Epithelial cell of proximal tubule (primary cell): ENCODE results near the gene KRT17. TPM values are rescaled to one million over a fixed set of nuclear protein-coding genes. Genes with fewer than 3 reads are reported as not detected.
"Not testable (repeated sequence)": the region's sequence is repeated elsewhere in the genome, so short reads cannot be mapped to it uniquely, and the experiment has no call there.

ENCODE experiments used
- DNase-seq: peaks from one replicate; pipeline ENCODE4 v3.0.0-alpha.2; 2011; ENCODE audit warnings: low read depth
- H3K4me3 ChIP-seq: 2 replicates; pipeline ENCODE4 v1.5.1; 2011; ENCODE audit warnings: low read depth, mild to moderate bottlenecking, low read length
- total RNA-seq: library from RNA; depleted of rRNA; stranded (reverse); fragments of >200 nt; gene quantifications from 2 replicates; pipeline ENCODE4 v1.2.3, GENCODE V29; 2015
- TF ChIP-seq, protein P1 (sequence below): conservative IDR thresholded peaks from 2 replicates; pipeline ENCODE4 v1.5.1; 2012; ENCODE audit warnings: low read depth, mild to moderate bottlenecking, low read length

KRT17 gene
- total RNA-seq, 1 donor from 2014 or later = 20.8 TPM

DNA sequence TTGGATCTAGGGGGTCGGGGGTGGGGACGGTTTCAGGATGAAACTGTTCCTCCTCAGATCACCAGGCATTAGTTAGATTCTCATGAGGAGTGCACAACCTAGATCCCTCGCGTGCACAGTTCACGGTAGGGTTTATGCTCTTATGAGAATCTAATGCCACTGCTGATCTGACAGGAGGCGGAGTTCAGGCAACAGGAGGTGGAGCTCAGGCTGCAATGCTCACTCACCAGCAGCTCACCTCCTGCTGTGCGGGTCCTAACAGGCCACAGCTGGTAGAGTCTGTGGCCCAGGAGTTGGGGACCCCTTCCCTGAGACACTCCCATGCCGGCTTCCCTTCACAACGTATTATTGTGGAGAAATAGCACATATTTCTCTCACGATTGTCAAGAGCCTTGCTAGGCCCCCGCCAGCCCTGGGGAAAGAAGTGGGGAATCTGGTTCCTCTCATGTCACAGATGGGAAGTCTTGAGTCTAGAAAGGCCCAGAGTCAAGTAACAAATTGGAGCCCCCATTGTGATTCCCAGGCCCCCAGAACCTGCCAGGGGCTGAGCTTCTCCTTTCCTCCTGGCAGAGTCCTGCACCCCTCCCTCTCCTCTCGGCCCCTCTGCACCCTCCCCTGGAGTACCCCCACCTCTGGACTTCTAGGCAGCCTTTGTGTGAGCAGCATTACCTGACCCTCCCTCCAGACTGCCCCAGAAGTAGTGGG is 31.6 kb downstream of the KRT17 start:
- TF ChIP-seq, protein P1, sequence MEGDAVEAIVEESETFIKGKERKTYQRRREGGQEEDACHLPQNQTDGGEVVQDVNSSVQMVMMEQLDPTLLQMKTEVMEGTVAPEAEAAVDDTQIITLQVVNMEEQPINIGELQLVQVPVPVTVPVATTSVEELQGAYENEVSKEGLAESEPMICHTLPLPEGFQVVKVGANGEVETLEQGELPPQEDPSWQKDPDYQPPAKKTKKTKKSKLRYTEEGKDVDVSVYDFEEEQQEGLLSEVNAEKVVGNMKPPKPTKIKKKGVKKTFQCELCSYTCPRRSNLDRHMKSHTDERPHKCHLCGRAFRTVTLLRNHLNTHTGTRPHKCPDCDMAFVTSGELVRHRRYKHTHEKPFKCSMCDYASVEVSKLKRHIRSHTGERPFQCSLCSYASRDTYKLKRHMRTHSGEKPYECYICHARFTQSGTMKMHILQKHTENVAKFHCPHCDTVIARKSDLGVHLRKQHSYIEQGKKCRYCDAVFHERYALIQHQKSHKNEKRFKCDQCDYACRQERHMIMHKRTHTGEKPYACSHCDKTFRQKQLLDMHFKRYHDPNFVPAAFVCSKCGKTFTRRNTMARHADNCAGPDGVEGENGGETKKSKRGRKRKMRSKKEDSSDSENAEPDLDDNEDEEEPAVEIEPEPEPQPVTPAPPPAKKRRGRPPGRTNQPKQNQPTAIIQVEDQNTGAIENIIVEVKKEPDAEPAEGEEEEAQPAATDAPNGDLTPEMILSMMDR = no peak
- DNase-seq = no peak

GRCh38 chr17:41589301-41589700 is 35.1 kb downstream of the KRT17 start:
- H3K4me3 ChIP-seq = no peak overlapping the region

More for the DNA sequence above, 31.6 kb downstream of the KRT17 start:
- no peak overlapping the region for H3K4me3 ChIP-seq

GRCh38 chr17:41588126-41588810 is 36.1 kb downstream of the KRT17 start:
- TF ChIP-seq, protein P1 = no peak
- no peak for DNase-seq
- no peak overlapping the region for H3K4me3 ChIP-seq

More at GRCh38 chr17:41589301-41589700, 35.1 kb downstream of the KRT17 start:
- TF ChIP-seq, protein P1 = no peak
- no peak for DNase-seq

DNA sequence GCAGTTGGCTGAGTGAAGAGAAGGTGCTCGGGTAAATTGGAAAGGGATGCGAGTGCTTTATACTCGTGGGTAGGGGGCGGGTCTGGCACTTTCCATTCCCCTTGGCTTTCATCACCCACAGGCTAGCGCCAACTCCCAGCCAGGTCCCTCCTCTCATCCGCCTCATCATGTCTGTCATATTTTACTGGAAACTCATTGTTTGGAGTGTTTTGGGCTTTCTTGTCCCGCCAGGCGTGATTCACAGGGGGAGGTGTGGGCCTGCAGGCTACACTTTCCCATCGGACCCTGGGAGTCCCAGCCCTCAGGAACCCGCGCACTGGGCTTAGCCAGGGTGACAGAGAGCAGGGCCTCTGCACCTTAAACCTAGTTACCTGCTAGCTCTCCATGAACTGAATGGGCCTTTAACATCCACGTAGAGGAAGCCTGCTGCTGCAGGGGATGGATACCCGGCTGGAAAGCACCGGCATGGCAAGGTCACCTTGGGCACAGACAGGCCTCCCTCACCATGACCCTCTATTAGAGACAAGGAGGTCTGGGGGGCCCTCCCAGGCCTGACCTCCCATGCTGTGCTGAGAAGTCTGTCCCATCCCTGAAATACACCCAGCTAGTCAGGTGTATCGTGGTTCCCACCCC is 37.4 kb downstream of the KRT17 start, which contains the start of gene KRT14:
Gene KRT14 (minus strand): TSS at position 33 of the 633 bp plus-strand sequence. CDS start 61 bp downstream, outside the sequence.
- H3K4me3 ChIP-seq = no peak within 1 kb of the TSS
- DNase-seq = no peak
- TF ChIP-seq, protein P1 = no peak

DNA sequence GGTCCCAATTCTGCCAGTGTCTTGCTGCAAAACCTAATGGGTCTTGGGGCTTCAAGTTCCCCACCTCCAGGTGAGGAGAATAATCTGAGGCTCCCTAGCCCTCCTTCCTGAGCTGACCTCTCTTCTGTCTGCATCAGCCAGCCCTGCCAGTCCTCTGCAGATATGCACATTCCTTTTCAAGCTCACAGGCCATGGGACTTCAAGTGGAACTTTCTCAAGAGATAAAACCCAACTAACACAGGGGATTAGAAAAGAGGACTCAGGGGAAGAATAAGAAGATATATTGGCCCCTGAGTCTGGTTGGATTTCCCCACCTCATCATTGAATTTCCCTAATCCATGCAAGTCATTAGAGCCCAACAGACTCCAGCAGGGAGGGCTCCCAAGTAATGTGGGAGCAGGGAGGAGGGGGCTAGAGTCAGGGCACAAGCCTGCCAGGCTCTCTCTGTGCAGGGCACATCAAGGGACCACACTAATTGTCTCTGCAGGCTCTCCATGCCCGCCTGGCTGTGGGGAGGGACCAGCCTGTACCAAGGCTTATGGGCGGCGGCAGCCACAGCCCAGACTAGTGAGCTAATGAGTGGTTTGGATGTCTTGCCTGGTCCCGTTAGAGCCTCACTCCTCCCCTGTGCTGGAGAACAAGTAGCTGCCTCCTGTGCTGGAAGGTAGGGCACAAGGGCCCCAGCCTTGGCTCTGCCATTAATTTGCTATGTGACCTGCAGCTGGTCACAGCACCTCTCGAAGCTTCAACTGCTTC is 38.9 kb downstream of the KRT17 start:
- DNase-seq = no peak
- H3K4me3 ChIP-seq = no peak overlapping the region
- TF ChIP-seq, protein P1 = no peak

- H3K4me3 ChIP-seq = not testable (repeated sequence)
These were observed 39.9 kb downstream of the KRT17 start for GRCh38 chr17:41584331-41584927.

More at GRCh38 chr17:41584331-41584927, 39.9 kb downstream of the KRT17 start:
- not testable (repeated sequence) for DNase-seq
